A549 (cell line): ENCODE measurements around the gene SORL1-AS1.

Experiments
- ATAC-seq, 2 experiments: fragments of 200-7000 bp in 1 of 2; fragments of >200 bp in 1 of 2; cut with Nextera tagmentation in 1 of 2; cut with Tn5 transposase in 1 of 2; 3 replicates each; pipeline versions ENCODE4 v1.8.0 to v1.9.1; 2018 to 2020; ENCODE audit warnings: mild to moderate bottlenecking in 1 of 2, moderate library complexity in 1 of 2
- CTCF ChIA-PET: fragments of 300-600 bp; sonication (Branson Sonifier 250); formaldehyde crosslinking; extraction: SDS; loops from one replicate; lab custom pipeline; 2021; ENCODE audit warnings: antibody characterized with exemption, inconsistent platforms; lab: Yijun Ruan, JAX
- POLR2A ChIA-PET: fragments of 350-600 bp; formaldehyde crosslinking; extraction: SDS; loops from one replicate; lab custom pipeline; 2021; ENCODE audit warnings: antibody characterized with exemption, inconsistent platforms; lab: Yijun Ruan, JAX
- DNase-seq, 2 experiments: peaks; one replicate each; pipeline versions ENCODE4 v3.0.0 to v3.0.0-alpha.2; 2011 to 2016; ENCODE audit warnings: low read depth in 1 of 2, low spot score in 1 of 2
- FAIRE-seq: peaks from 2 replicates; lab custom pipeline; 2011; peaks lifted over from hg19 to GRCh38; lab: Jason Lieb, UNC
- H3K27ac ChIP-seq, 2 experiments: fragments of >200 bp; sonication (Bioruptor Twin); formaldehyde crosslinking; 3 replicates each; pipeline ENCODE4 v1.5.1; 2016 to 2017
- H3K4me1 ChIP-seq: fragments of >200 bp; sonication (Bioruptor Twin); formaldehyde crosslinking; 3 replicates; pipeline ENCODE4 v1.6.1; 2016
- H3K4me2 ChIP-seq: fragments of >200 bp; sonication (Bioruptor Twin); formaldehyde crosslinking; 3 replicates; pipeline ENCODE4 v1.6.1; 2016
- H3K4me3 ChIP-seq: fragments of >200 bp; sonication (Bioruptor Twin); formaldehyde crosslinking; 3 replicates; pipeline ENCODE4 v1.5.1; 2016
- H3K9me3 ChIP-seq: fragments of >200 bp; sonication (Bioruptor Twin); formaldehyde crosslinking; 3 replicates; pipeline ENCODE4 v1.6.1; 2016
- BHLHE40 ChIP-seq: IDR thresholded peaks from 2 replicates; pipeline ENCODE4 v1.6.1; 2012; ENCODE audit warnings: low read depth, low read length, inconsistent platforms
- CBX2 ChIP-seq: fragments of 200-600 bp; sonication (generic); IDR thresholded peaks from 2 replicates; pipeline ENCODE4 v1.6.1; 2016; ENCODE audit warnings: low read depth, mild to moderate bottlenecking, borderline replicate concordance
- CBX8 ChIP-seq: fragments of 200-600 bp; sonication (generic); IDR thresholded peaks from 2 replicates; pipeline ENCODE4 v1.6.1; 2016
- CEBPB ChIP-seq, 2 experiments: fragments of >200 bp in 1 of 2; sonication (Bioruptor Twin) in 1 of 2; formaldehyde crosslinking in 1 of 2; IDR thresholded peaks; 2 replicates each; pipeline ENCODE4 v1.6.1; 2012 to 2016
- CHD2 ChIP-seq: fragments of 150-350 bp; IDR thresholded peaks from 2 replicates; pipeline ENCODE4 v1.6.1; 2014; ENCODE audit warnings: low read length; ENCODE audit not compliant: partially characterized antibody
- EHF ChIP-seq: fragments of 250-450 bp; sonication (Bioruptor Pico); IDR thresholded peaks from 2 replicates; pipeline ENCODE4 v1.5.0; 2020; ENCODE audit warnings: mild to moderate bottlenecking
- ESRRA ChIP-seq: fragments of 150-350 bp; IDR thresholded peaks from 2 replicates; pipeline ENCODE4 v1.6.1; 2014; ENCODE audit warnings: mild to moderate bottlenecking, low read length, borderline replicate concordance
- FOSL2 ChIP-seq, 2 experiments: fragments of 450-650 bp in 1 of 2; fragments of >200 bp in 1 of 2; sonication (Bioruptor Twin) in 1 of 2; formaldehyde crosslinking; IDR thresholded peaks; 2 replicates each; pipeline versions ENCODE4 v1.5.0 to v1.6.1; 2016 to 2020; ENCODE audit warnings: mild to moderate bottlenecking in 1 of 2, moderate library complexity in 1 of 2
- GATA3 ChIP-seq: IDR thresholded peaks from 2 replicates; pipeline ENCODE4 v1.6.1; 2012; ENCODE audit warnings: borderline replicate concordance
- HOXB13 ChIP-seq: fragments of 250-450 bp; sonication (Bioruptor Pico); IDR thresholded peaks from 2 replicates; pipeline ENCODE4 v1.5.0; 2020; ENCODE audit warnings: low read depth, mild to moderate bottlenecking, moderate library complexity
- HOXB5 ChIP-seq: fragments of 250-450 bp; sonication (Bioruptor Pico); IDR thresholded peaks from 2 replicates; pipeline ENCODE4 v1.5.0; 2020; ENCODE audit warnings: mild to moderate bottlenecking, moderate library complexity
- JUN ChIP-seq, 2 experiments: fragments of >200 bp; sonication (Bioruptor Twin); formaldehyde crosslinking; IDR thresholded peaks; 2 replicates in 1 of 2; 3 replicates in 1 of 2; pipeline ENCODE4 v1.6.1; 2016 to 2017
- MAFK ChIP-seq: fragments of 450-650 bp; IDR thresholded peaks from 2 replicates; pipeline ENCODE4 v1.6.1; 2014; ENCODE audit not compliant: partially characterized antibody
- MYC ChIP-seq: IDR thresholded peaks from 2 replicates; pipeline ENCODE4 v1.6.1; 2012; ENCODE audit warnings: mild to moderate bottlenecking, inconsistent platforms, low read length, improper control_type of control experiment, borderline replicate concordance
- NR3C1 ChIP-seq: fragments of >200 bp; sonication (Bioruptor Twin); formaldehyde crosslinking; IDR thresholded peaks from 3 replicates; pipeline ENCODE4 v1.6.1; 2017
- RCOR1 ChIP-seq: fragments of 150-350 bp; IDR thresholded peaks from 2 replicates; pipeline ENCODE4 v1.6.1; 2014; ENCODE audit warnings: antibody characterized with exemption, low read length, low read depth
- ZSCAN20 ChIP-seq: fragments of 250-450 bp; sonication (Bioruptor Pico); IDR thresholded peaks from 2 replicates; pipeline ENCODE4 v1.8.0; 2022; ENCODE audit warnings: mild to moderate bottlenecking, moderate library complexity
- WGBS: methylation state at CpG from one replicate; pipeline ENCODE4 v1.1.6; 2017; ENCODE audit errors: missing lambda C conversion rate; 5-methylcytosine and 5-hydroxymethylcytosine counted together
- TF ChIP-seq, protein P1 (sequence below): fragments of >200 bp; sonication (Bioruptor Twin); formaldehyde crosslinking; IDR thresholded peaks from 3 replicates; pipeline ENCODE4 v1.5.1; 2016
- TF ChIP-seq, protein P2 (sequence below): IDR thresholded peaks from 2 replicates; pipeline ENCODE4 v1.6.1; 2012; ENCODE audit warnings: low read depth, borderline replicate concordance
- TF ChIP-seq, protein P3 (sequence below): IDR thresholded peaks from 2 replicates; pipeline ENCODE4 v1.6.1; 2012
- TF ChIP-seq, protein P4 (sequence below): fragments of >200 bp; sonication (Bioruptor Twin); formaldehyde crosslinking; IDR thresholded peaks from 2 replicates; pipeline ENCODE4 v1.6.1; 2016
- TF ChIP-seq, protein P5 (sequence below): fragments of 250-450 bp; sonication (Bioruptor Pico); IDR thresholded peaks from 2 replicates; pipeline ENCODE4 v1.5.0; 2021; ENCODE audit warnings: mild to moderate bottlenecking, moderate library complexity, borderline replicate concordance
- TF ChIP-seq, protein P6 (sequence below): fragments of 200-600 bp; sonication (generic); IDR thresholded peaks from 2 replicates; pipeline ENCODE4 v1.6.1; 2016; ENCODE audit warnings: antibody characterized with exemption, mild to moderate bottlenecking, moderate library complexity

Gene SORL1-AS1

DNA sequence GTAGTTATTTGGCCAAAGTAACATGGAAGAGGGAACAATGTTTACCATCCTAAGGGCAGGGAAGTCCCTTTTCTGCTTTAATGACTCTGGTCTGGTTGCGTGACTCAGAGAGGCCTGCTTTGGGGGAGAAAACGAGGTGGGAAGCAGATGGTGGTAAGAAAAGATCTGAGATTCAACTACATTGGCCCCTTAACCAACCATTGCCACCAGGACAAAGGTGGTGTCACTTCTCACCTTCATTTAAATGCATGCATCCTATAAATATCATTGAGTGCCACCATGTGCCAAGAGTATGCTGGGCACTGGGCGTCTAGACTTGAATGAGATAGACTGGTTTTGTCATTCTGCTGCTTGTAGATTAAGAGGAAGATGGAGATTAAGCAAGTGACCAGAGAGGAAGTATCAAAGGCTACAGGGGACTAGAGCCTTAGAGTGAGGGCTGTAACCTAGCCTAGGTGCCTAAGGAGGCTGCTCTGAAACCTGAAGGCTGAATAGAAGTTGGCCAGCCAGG is 4.3 kb downstream of the SORL1-AS1 start:
- no peak overlapping the region for H3K4me2 ChIP-seq
- H3K9me3 ChIP-seq = no peaks in the 10 kb centered on the region
- no peaks in the 10 kb centered on the region for H3K4me1 ChIP-seq
- WGBS = 55% methylated on average over 3 of the region's 3 CpGs
- H3K4me3 ChIP-seq = no peak overlapping the region
- CTCF ChIA-PET = interaction anchor here (5.3 kb wide), 1 partner anchor 143 kb away, joined by 29 read pairs; no protein-coding TSS in a partner anchor
- no peak for TF ChIP-seq CHD2
- no peak for TF ChIP-seq HOXB5
- TF ChIP-seq GATA3 = no peak
- no peak for TF ChIP-seq CBX2
- no peak for TF ChIP-seq FOSL2 (IDR thresholded peaks at IDR 0.05)
- no peak for TF ChIP-seq FOSL2 (CRISPR knock-in tag; IDR thresholded peaks at IDR 0.05)
- no peak for TF ChIP-seq JUN (IDR thresholded peaks at IDR 0.05)
- no peak for TF ChIP-seq RCOR1
- TF ChIP-seq, protein P1, sequence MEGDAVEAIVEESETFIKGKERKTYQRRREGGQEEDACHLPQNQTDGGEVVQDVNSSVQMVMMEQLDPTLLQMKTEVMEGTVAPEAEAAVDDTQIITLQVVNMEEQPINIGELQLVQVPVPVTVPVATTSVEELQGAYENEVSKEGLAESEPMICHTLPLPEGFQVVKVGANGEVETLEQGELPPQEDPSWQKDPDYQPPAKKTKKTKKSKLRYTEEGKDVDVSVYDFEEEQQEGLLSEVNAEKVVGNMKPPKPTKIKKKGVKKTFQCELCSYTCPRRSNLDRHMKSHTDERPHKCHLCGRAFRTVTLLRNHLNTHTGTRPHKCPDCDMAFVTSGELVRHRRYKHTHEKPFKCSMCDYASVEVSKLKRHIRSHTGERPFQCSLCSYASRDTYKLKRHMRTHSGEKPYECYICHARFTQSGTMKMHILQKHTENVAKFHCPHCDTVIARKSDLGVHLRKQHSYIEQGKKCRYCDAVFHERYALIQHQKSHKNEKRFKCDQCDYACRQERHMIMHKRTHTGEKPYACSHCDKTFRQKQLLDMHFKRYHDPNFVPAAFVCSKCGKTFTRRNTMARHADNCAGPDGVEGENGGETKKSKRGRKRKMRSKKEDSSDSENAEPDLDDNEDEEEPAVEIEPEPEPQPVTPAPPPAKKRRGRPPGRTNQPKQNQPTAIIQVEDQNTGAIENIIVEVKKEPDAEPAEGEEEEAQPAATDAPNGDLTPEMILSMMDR = no peak
- POLR2A ChIA-PET = no interaction called here
- ATAC-seq (no peak), FAIRE-seq (no peak), DNase-seq (no peak)
- H3K27ac ChIP-seq = no peak overlapping the region

DNA sequence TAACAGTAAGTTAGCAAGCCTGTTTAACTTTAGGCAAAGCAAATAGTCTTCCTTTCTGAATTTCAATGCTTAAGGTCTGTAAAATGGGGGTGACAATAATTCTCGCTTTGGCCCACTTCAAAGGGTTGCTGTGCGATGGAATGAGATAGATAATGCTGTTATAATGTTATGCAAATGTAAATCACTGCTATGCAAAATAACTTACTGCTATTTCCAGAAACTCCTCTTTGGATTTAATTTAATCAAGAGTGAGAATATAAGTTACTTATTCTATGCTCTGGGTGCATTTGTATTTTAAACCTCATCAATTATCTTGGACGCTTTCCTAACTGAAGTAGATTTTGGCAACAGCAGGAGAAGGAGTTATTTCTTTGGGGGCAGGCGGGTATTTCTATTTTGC is 4.8 kb downstream of the SORL1-AS1 start:
- Histone ChIP-seq H3K4me2 (no peak overlapping the region), H3K4me3 (no peak overlapping the region), H3K9me3 (no peaks in the 10 kb centered on the region), H3K27ac (no peak overlapping the region), H3K4me1 (no peaks in the 10 kb centered on the region)
- WGBS = 96% methylated on average over 4 of the region's 4 CpGs
- CTCF ChIA-PET = interaction anchor here (5.3 kb wide), 1 partner anchor 143 kb away, joined by 29 read pairs; no protein-coding TSS in a partner anchor
- TF ChIP-seq, protein P2, sequence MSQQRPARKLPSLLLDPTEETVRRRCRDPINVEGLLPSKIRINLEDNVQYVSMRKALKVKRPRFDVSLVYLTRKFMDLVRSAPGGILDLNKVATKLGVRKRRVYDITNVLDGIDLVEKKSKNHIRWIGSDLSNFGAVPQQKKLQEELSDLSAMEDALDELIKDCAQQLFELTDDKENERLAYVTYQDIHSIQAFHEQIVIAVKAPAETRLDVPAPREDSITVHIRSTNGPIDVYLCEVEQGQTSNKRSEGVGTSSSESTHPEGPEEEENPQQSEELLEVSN = no peak
- TF ChIP-seq EHF (no peak), ESRRA (no peak), HOXB13 (no peak), FOSL2 (IDR thresholded peaks at IDR 0.05) (no peak), FOSL2 (CRISPR knock-in tag; IDR thresholded peaks at IDR 0.05) (no peak), BHLHE40 (no peak), CBX8 (no peak), NR3C1 (no peak), CEBPB (IDR thresholded peaks at IDR 0.05) (no peak), MYC (no peak), ZSCAN20 (no peak), MAFK (no peak), HOXB5 (no peak)
- TF ChIP-seq, protein P3, sequence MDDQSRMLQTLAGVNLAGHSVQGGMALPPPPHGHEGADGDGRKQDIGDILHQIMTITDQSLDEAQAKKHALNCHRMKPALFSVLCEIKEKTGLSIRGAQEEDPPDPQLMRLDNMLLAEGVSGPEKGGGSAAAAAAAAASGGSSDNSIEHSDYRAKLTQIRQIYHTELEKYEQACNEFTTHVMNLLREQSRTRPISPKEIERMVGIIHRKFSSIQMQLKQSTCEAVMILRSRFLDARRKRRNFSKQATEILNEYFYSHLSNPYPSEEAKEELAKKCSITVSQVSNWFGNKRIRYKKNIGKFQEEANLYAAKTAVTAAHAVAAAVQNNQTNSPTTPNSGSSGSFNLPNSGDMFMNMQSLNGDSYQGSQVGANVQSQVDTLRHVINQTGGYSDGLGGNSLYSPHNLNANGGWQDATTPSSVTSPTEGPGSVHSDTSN = no peak
- TF ChIP-seq, protein P4, sequence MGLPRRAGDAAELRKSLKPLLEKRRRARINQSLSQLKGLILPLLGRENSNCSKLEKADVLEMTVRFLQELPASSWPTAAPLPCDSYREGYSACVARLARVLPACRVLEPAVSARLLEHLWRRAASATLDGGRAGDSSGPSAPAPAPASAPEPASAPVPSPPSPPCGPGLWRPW = no peak
- TF ChIP-seq, protein P5, sequence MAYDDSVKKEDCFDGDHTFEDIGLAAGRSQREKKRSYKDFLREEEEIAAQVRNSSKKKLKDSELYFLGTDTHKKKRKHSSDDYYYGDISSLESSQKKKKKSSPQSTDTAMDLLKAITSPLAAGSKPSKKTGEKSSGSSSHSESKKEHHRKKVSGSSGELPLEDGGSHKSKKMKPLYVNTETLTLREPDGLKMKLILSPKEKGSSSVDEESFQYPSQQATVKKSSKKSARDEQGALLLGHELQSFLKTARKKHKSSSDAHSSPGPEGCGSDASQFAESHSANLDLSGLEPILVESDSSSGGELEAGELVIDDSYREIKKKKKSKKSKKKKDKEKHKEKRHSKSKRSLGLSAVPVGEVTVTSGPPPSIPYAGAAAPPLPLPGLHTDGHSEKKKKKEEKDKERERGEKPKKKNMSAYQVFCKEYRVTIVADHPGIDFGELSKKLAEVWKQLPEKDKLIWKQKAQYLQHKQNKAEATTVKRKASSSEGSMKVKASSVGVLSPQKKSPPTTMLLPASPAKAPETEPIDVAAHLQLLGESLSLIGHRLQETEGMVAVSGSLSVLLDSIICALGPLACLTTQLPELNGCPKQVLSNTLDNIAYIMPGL = no peak
- TF ChIP-seq, protein P6, sequence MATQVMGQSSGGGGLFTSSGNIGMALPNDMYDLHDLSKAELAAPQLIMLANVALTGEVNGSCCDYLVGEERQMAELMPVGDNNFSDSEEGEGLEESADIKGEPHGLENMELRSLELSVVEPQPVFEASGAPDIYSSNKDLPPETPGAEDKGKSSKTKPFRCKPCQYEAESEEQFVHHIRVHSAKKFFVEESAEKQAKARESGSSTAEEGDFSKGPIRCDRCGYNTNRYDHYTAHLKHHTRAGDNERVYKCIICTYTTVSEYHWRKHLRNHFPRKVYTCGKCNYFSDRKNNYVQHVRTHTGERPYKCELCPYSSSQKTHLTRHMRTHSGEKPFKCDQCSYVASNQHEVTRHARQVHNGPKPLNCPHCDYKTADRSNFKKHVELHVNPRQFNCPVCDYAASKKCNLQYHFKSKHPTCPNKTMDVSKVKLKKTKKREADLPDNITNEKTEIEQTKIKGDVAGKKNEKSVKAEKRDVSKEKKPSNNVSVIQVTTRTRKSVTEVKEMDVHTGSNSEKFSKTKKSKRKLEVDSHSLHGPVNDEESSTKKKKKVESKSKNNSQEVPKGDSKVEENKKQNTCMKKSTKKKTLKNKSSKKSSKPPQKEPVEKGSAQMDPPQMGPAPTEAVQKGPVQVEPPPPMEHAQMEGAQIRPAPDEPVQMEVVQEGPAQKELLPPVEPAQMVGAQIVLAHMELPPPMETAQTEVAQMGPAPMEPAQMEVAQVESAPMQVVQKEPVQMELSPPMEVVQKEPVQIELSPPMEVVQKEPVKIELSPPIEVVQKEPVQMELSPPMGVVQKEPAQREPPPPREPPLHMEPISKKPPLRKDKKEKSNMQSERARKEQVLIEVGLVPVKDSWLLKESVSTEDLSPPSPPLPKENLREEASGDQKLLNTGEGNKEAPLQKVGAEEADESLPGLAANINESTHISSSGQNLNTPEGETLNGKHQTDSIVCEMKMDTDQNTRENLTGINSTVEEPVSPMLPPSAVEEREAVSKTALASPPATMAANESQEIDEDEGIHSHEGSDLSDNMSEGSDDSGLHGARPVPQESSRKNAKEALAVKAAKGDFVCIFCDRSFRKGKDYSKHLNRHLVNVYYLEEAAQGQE = no peak
- no peak for FAIRE-seq
- ATAC-seq = no peak
- no peak for DNase-seq
- POLR2A ChIA-PET = no interaction called here
